Lower lobe of right lung (tissue), 2 donors: ENCODE measurements around the gene BABAM2. TPM values are rescaled to one million over a fixed set of nuclear protein-coding genes. Genes with fewer than 3 reads are reported as not detected.
A peak's percentile ranks its signal among the peaks of the same experiment; 100 is the strongest.

Source experiments
- ATAC-seq, 2 donors: fragments of 200-7000 bp; cut with Tn5 transposase; one replicate each; pipeline ENCODE4 v1.9.1; 2020 to 2022; ENCODE audit warnings: mild to moderate bottlenecking in 2 of 2, moderate library complexity in 2 of 2
- DNase-seq: peaks from one replicate; pipeline ENCODE4 v3.0.0-alpha.2; 2020
- H3K27ac ChIP-seq: fragments of 200-600 bp; one replicate; pipeline ENCODE4 v1.8.0; 2022
- H3K27me3 ChIP-seq: fragments of 200-600 bp; one replicate; pipeline ENCODE4 v1.8.0; 2022; ENCODE audit warnings: low read depth
- H3K36me3 ChIP-seq: fragments of 200-600 bp; one replicate; pipeline ENCODE4 v1.8.0; 2022; ENCODE audit warnings: mild to moderate bottlenecking
- H3K4me1 ChIP-seq: fragments of 200-600 bp; one replicate; pipeline ENCODE4 v1.8.0; 2022
- H3K4me3 ChIP-seq: fragments of 200-600 bp; one replicate; pipeline ENCODE4 v1.8.0; 2022; ENCODE audit warnings: mild to moderate bottlenecking
- H3K9me3 ChIP-seq: fragments of 200-600 bp; one replicate; pipeline ENCODE4 v1.8.0; 2022
- intact Hi-C: fragments of 100-400 bp; cut with DNase I; formaldehyde crosslinking; loops from one replicate; pipeline ENCODE4 v1.11.0; 2022
- total RNA-seq: library from RNA; stranded (reverse); fragmentation: NEBNext Ultra II Directional; extraction: Animal tissue kit (Norgen Biotek cat#: 25700); gene quantifications from one replicate; pipeline ENCODE4 v1.2.1, GENCODE V29; 2021
- TF ChIP-seq, protein P1 (sequence below): fragments of 200-600 bp; IDR thresholded peaks from one replicate; pipeline ENCODE4 v1.8.0; 2022; ENCODE audit warnings: antibody characterized with exemption, mild to moderate bottlenecking
- donor health status: DM: no; HTN: yes; CAD: no; lungs with severe emphysema.

BABAM2 gene
- total RNA-seq, 1 donor from 2014 or later = 39.5 TPM

DNA sequence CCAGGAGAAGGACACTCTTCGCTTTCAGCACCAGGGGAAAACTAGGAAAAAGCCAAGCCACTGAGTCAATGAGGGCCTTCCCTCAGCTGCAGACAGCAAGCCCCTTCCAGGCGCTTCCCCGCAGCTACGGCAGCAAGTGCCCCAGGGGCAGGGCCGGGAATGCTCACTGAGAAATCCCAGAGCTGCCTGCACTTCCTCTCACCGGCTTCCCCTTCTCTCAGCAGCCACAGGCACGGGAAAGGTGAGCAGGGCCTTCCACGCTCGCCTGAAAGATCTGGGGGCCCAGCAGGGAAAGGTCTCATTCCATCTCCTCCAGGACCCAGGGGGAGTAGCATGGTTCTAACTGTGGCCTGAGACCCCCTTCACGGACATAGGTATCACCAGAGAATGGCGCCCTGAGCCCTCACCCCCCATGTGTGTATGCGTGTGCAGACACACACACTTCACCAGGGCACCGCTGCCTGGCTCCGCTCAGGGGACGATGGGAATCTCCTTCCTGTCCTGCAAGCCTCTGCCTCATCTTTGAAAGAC lies 472.5 kb downstream of the BABAM2 start:
- peaks cover 50% of the 10 kb centered on the region for H3K4me1 ChIP-seq
- TF ChIP-seq, protein P1, sequence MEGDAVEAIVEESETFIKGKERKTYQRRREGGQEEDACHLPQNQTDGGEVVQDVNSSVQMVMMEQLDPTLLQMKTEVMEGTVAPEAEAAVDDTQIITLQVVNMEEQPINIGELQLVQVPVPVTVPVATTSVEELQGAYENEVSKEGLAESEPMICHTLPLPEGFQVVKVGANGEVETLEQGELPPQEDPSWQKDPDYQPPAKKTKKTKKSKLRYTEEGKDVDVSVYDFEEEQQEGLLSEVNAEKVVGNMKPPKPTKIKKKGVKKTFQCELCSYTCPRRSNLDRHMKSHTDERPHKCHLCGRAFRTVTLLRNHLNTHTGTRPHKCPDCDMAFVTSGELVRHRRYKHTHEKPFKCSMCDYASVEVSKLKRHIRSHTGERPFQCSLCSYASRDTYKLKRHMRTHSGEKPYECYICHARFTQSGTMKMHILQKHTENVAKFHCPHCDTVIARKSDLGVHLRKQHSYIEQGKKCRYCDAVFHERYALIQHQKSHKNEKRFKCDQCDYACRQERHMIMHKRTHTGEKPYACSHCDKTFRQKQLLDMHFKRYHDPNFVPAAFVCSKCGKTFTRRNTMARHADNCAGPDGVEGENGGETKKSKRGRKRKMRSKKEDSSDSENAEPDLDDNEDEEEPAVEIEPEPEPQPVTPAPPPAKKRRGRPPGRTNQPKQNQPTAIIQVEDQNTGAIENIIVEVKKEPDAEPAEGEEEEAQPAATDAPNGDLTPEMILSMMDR = no peak
- no peak overlapping the region for H3K27ac ChIP-seq
- no peak overlapping the region for H3K4me3 ChIP-seq
- DNase-seq = no peak
- ATAC-seq = no peak
- intact Hi-C loops = no loop called here
- H3K9me3 ChIP-seq = no peaks in the 10 kb centered on the region
- H3K36me3 ChIP-seq = no peaks in the 10 kb centered on the region
- H3K27me3 ChIP-seq = no peaks in the 10 kb centered on the region

DNA sequence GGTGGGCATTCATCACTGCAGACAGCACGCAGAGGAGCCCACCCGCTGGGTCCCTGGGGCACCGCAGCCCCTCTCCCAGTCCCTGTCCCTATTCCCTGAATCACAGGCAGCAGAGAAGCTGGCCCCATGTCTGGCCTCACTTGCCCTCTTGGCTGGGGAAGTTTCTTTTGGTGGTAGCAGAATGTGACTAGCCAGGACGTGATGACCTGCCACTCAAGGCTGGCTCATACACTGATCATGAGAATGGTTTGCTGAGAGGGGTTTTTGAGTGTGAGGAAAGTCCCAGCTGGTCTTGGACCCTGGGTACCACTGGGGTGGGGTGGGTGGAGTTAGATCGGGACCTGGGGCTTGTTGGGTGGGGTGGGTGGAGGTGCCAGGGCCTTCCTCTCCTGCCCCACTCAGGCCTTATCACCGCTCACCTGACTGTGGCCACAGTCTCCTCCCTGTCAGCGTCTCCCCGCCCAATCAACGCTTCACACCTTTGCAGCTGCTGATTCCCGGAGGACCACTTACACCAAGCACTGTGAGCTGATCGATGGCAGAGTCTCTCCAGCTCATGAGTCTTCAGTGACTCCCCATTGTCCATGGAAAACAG lies 473.3 kb downstream of the BABAM2 start:
- ATAC-seq (no peak), DNase-seq (no peak)
- TF ChIP-seq, protein P1 = no peak

DNA sequence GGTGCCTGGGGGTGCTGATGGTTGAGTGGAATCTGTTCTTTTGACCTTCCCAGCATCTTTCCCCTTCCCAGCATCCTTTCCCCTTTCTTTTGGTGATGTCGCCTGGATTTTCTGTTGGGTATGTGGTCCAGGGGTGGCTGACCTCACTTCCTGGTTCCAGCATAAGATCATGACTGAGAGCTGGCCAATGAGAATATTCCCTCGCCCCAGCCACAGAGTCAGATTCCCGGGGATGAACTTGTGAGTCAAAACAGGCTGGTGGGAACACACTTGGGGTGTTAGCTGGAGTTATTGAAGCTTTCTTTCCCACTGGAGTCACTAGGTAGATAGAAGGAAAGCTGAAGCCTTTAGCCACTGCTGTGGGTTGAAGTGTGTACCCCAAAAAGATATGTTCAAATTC lies 474.1 kb downstream of the BABAM2 start:
- no peaks in the 10 kb centered on the region for H3K9me3 ChIP-seq
- H3K4me1 ChIP-seq = peaks cover 38% of the 10 kb centered on the region
- no peaks in the 10 kb centered on the region for H3K27me3 ChIP-seq
- H3K27ac ChIP-seq = no peak overlapping the region
- intact Hi-C loops = no loop called here
- no peaks in the 10 kb centered on the region for H3K36me3 ChIP-seq
- ATAC-seq (no peak), DNase-seq (no peak)
- TF ChIP-seq, protein P1 = no peak
- no peak overlapping the region for H3K4me3 ChIP-seq

More for the DNA sequence above, 473.3 kb downstream of the BABAM2 start:
- Histone ChIP-seq H3K36me3 (no peaks in the 10 kb centered on the region), H3K9me3 (no peaks in the 10 kb centered on the region), H3K27me3 (no peaks in the 10 kb centered on the region), H3K4me1 (peaks cover 46% of the 10 kb centered on the region), H3K27ac (no peak overlapping the region), H3K4me3 (no peak overlapping the region)
- intact Hi-C loops = no loop called here

DNA sequence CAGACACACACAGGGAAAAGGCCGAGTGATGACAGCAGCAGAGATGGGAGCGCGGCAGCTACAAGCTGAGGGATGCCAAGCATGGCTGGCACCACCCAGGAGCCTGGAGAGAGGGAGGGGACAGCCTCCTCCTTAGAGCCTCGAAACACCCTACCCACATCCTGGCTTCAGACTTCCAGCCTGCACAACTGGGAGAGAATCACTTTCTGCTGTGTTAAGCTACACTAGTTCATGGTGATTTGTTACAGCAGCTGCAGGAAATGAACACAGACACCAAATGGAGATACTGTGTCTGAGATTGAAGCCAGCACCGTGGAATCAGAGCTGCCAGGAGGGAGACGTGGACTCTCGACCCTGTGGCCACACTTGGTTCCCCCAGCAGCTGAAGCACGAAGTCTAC lies 474.6 kb downstream of the BABAM2 start:
- Histone ChIP-seq H3K4me1 (peaks cover 32% of the 10 kb centered on the region), H3K9me3 (no peaks in the 10 kb centered on the region), H3K27ac (no peak overlapping the region), H3K27me3 (no peaks in the 10 kb centered on the region), H3K4me3 (no peak overlapping the region), H3K36me3 (no peaks in the 10 kb centered on the region)
- no peak for ATAC-seq
- intact Hi-C loops = no loop called here
- TF ChIP-seq, protein P1 = no peak
- no peak for DNase-seq

DNA sequence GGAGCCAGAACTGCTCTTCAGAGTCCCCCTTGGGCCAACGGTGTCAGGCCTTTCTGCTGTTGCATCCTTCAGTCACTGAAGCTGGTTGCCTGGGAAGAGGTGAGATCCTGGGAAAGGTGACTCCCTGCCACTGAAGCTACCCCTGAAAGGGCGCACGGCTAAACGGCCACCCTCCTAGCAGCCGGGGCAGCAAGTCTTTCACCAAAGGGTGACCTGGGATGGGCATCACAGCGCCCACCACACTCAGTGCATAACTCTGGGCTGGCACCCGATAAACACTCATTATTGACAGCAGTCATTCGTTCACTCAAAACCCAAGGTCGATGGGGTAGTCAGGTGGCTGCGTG lies 475.6 kb downstream of the BABAM2 start:
- intact Hi-C loops = no loop called here
- ATAC-seq (no peak), DNase-seq (no peak)
- no peaks in the 10 kb centered on the region for H3K36me3 ChIP-seq
- peaks cover 26% of the 10 kb centered on the region for H3K4me1 ChIP-seq
- peak overlapping the region; percentile 43 for H3K27ac ChIP-seq
- no peak overlapping the region for H3K4me3 ChIP-seq
- H3K9me3 ChIP-seq = no peaks in the 10 kb centered on the region
- TF ChIP-seq, protein P1 = no peak
- no peaks in the 10 kb centered on the region for H3K27me3 ChIP-seq
